ENCODE data around the gene AFF3. TPM values are rescaled to one million over a fixed set of nuclear protein-coding genes. Genes with fewer than 3 reads are reported as not detected.
"Not testable (repeated sequence)": the region's sequence is repeated elsewhere in the genome, so short reads cannot be mapped to it uniquely, and the experiment has no call there.

AFF3 gene
- total RNA-seq, 1 donor from 2014 or later = 12.2 TPM

DNA sequence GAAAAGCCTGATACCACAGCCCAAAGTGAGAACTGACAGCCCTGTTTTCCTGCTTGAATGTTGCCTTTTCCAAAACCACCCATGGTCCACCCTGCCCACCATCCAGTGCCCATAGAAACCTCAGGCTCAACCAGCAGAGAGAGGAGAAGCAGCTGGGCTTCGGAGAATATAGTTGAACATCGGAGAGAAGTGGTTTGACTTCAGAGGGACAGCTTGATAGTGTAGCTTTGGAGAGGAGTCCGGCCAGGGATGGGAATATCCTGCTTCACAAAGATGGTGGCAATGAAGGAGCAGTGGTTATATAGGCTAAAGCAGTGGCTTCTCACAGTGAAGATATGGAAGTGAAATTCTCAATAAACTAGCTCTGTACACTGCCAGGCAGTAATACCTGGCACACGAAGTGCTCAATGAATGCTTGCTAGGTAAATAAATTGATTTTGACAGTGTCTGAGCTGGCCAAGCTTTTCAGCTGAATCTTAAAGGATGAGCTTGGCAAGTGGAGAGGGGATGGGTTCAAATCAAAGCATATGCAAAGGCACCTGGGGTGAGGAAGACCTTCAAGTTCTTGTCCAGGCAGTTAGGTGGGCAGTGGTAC is 21.2 kb downstream of the AFF3 start:
- TF ChIP-seq, protein P1, sequence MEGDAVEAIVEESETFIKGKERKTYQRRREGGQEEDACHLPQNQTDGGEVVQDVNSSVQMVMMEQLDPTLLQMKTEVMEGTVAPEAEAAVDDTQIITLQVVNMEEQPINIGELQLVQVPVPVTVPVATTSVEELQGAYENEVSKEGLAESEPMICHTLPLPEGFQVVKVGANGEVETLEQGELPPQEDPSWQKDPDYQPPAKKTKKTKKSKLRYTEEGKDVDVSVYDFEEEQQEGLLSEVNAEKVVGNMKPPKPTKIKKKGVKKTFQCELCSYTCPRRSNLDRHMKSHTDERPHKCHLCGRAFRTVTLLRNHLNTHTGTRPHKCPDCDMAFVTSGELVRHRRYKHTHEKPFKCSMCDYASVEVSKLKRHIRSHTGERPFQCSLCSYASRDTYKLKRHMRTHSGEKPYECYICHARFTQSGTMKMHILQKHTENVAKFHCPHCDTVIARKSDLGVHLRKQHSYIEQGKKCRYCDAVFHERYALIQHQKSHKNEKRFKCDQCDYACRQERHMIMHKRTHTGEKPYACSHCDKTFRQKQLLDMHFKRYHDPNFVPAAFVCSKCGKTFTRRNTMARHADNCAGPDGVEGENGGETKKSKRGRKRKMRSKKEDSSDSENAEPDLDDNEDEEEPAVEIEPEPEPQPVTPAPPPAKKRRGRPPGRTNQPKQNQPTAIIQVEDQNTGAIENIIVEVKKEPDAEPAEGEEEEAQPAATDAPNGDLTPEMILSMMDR (IDR thresholded peaks at IDR 0.05; ENCODE audit: unreplicated experiment) = no peak
- no peaks in the 10 kb centered on the region for H3K36me3 Mint-ChIP-seq (ENCODE audit: low read depth, unreplicated experiment)
- H3K27me3 Mint-ChIP-seq (ENCODE audit: unreplicated experiment) = peaks cover 1% of the 10 kb centered on the region
- no peak for DNase-seq (ENCODE audit: low spot score)
- no peak overlapping the region for H3K4me3 Mint-ChIP-seq (ENCODE audit: unreplicated experiment)
- H3K27ac Mint-ChIP-seq (ENCODE audit: unreplicated experiment) = no peak overlapping the region
- H3K9me3 Mint-ChIP-seq (ENCODE audit: unreplicated experiment) = no peaks in the 10 kb centered on the region
- no peaks in the 10 kb centered on the region for H3K4me1 Mint-ChIP-seq (ENCODE audit: unreplicated experiment)

DNA sequence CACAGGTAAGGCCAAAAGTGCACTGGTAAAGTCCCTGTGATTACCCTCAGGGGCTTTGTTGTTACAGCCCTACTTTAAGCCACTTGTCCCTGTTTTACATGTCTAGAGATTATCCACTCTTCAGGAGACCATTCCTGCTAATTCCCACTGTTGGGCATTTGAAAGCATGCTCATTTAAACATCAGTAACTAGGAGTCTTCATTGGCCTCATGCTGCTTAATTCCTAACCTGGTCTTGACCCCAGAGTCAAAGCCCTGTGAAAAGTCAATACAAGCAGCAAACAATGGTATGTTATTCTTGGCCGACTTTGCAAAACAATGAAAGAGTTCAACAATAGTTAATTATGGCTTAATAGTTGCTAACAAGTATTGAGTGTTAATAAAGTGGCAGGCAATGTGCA is 23.2 kb downstream of the AFF3 start:
- Mint-ChIP-seq H3K4me1 (ENCODE audit: unreplicated experiment) (peaks cover 2% of the 10 kb centered on the region), H3K9me3 (ENCODE audit: unreplicated experiment) (no peaks in the 10 kb centered on the region), H3K36me3 (ENCODE audit: low read depth, unreplicated experiment) (no peaks in the 10 kb centered on the region), H3K27me3 (ENCODE audit: unreplicated experiment) (peaks cover 1% of the 10 kb centered on the region), H3K4me3 (ENCODE audit: unreplicated experiment) (no peak overlapping the region), H3K27ac (ENCODE audit: unreplicated experiment) (no peak overlapping the region)
- DNase-seq (ENCODE audit: low spot score) = no peak
- TF ChIP-seq, protein P1 (IDR thresholded peaks at IDR 0.05; ENCODE audit: unreplicated experiment) = no peak

DNA sequence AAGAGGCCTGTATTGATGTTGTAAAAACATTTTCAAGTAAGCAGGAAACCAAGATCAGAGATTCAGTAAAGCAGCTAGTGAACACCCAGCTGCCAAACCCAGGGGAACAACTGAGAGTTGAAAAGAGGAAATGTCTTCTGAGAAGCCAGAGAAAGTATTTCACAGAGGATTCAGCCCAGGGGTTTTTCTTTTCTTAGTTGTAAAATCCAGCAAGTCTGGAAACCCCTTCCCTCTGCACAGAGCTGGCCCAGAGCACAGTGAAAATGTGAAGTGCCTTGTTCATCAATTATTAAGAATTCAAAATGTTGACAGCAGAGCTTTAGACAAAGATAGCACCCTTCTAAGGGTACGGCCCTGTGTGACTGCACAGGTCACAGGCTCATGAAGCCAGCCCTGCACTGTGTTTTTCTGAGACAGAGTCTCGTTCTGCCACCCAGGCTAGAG is 28.4 kb downstream of the AFF3 start:
- Mint-ChIP-seq H3K36me3 (ENCODE audit: low read depth, unreplicated experiment) (no peaks in the 10 kb centered on the region), H3K27me3 (ENCODE audit: unreplicated experiment) (peaks cover 4% of the 10 kb centered on the region), H3K4me3 (ENCODE audit: unreplicated experiment) (no peak overlapping the region), H3K9me3 (ENCODE audit: unreplicated experiment) (no peaks in the 10 kb centered on the region), H3K4me1 (ENCODE audit: unreplicated experiment) (peaks cover 17% of the 10 kb centered on the region), H3K27ac (ENCODE audit: unreplicated experiment) (no peak overlapping the region)
- DNase-seq (ENCODE audit: low spot score) = no peak
- TF ChIP-seq, protein P1 (IDR thresholded peaks at IDR 0.05; ENCODE audit: unreplicated experiment) = no peak

DNA sequence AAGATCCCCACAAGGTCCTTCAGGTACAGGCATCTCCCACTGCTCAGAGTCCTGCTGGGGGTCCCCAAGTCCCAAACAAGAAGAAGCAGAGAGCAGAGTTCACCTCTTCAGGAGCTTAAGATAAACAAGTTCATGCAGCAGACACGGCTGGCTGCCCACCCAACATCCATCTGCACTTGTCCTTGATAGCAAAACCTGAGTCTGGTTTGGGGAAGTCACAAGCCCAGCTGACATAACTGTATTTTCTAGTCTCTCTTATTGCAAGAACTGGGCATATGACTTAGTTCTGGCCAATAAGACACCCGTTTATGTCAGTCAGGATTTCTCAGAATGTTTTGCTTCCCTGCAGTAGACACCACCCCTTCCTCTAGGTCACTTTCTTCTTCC is 31.8 kb downstream of the AFF3 start:
- no peaks in the 10 kb centered on the region for H3K36me3 Mint-ChIP-seq (ENCODE audit: low read depth, unreplicated experiment)
- TF ChIP-seq, protein P1 (IDR thresholded peaks at IDR 0.05; ENCODE audit: unreplicated experiment) = no peak
- H3K9me3 Mint-ChIP-seq (ENCODE audit: unreplicated experiment) = peaks cover 4% of the 10 kb centered on the region
- H3K27ac Mint-ChIP-seq (ENCODE audit: unreplicated experiment) = no peak overlapping the region
- peaks cover 10% of the 10 kb centered on the region for H3K27me3 Mint-ChIP-seq (ENCODE audit: unreplicated experiment)
- H3K4me1 Mint-ChIP-seq (ENCODE audit: unreplicated experiment) = peaks cover 43% of the 10 kb centered on the region
- no peak for DNase-seq (ENCODE audit: low spot score)
- H3K4me3 Mint-ChIP-seq (ENCODE audit: unreplicated experiment) = no peak overlapping the region

DNA sequence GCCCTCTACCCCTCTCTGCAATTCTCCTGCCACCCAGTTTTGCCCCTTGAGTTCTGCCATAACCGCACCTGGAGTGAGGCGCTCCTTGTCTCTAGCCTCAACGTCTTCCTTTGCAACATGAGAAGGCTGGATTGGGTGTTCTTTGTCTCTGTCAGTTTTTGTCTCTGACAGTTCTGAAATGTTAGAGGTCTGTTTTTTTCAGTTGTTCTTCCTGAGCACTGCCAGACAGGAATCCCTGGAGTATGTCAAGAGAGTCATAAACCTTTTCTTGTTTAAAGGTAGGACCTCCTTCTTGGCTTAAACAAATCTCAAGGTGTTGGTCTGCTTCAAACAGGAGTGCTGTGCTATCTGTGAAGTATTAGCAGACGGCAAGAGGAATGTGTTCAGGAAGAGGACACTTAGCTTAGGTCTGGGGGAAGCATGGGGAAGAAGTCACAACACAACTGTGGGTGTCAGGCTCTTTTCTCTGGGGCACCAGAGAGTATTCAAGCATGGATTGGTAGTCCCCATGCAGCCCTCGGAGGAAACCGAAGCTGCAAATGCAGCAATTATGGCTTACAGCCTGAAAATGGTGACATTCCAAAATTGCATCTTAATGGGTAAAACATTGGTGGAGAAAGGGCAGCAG is 32.3 kb downstream of the AFF3 start:
- no peak overlapping the region for H3K27ac Mint-ChIP-seq (ENCODE audit: unreplicated experiment)
- H3K4me1 Mint-ChIP-seq (ENCODE audit: unreplicated experiment) = peaks cover 47% of the 10 kb centered on the region
- no peak overlapping the region for H3K4me3 Mint-ChIP-seq (ENCODE audit: unreplicated experiment)
- peaks cover 4% of the 10 kb centered on the region for H3K9me3 Mint-ChIP-seq (ENCODE audit: unreplicated experiment)
- H3K27me3 Mint-ChIP-seq (ENCODE audit: unreplicated experiment) = peaks cover 13% of the 10 kb centered on the region
- H3K36me3 Mint-ChIP-seq (ENCODE audit: low read depth, unreplicated experiment) = no peaks in the 10 kb centered on the region
- DNase-seq (ENCODE audit: low spot score) = no peak
- TF ChIP-seq, protein P1 (IDR thresholded peaks at IDR 0.05; ENCODE audit: unreplicated experiment) = no peak

DNA sequence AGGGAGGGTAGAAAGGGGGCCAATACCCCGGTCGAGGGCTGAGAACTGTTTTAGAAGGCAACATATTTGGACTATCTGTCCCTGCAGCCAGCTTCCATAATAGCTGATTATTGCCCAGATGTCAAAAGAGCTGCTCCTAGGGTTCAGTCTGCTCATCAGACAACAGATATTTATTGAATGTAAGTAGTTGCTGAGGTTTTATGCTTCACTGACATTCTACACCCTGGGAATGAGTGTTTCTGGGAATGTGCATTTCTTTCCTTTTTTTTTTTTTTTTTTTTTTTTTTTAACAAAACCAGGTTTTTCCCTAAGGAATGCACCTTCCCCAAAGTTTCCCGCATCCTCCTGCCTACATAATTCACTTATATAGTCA is 33.8 kb downstream of the AFF3 start:
- not testable (repeated sequence) for H3K27ac Mint-ChIP-seq (ENCODE audit: unreplicated experiment); H3K9me3 Mint-ChIP-seq (ENCODE audit: unreplicated experiment); DNase-seq (ENCODE audit: low spot score); H3K4me3 Mint-ChIP-seq (ENCODE audit: unreplicated experiment); H3K36me3 Mint-ChIP-seq (ENCODE audit: low read depth, unreplicated experiment)
- peaks cover 42% of the 10 kb centered on the region for H3K4me1 Mint-ChIP-seq (ENCODE audit: unreplicated experiment)
- peaks cover 11% of the 10 kb centered on the region for H3K27me3 Mint-ChIP-seq (ENCODE audit: unreplicated experiment)
